K562 (cell line): ENCODE results near the gene RBM20. TPM values are rescaled to one million over a fixed set of nuclear protein-coding genes. Genes with fewer than 3 reads are reported as not detected.

Source experiments
- ATAC-seq: fragments of 200-7000 bp; cut with Tn5 transposase; 3 replicates; pipeline ENCODE4 v1.9.1; 2020; ENCODE audit warnings: moderate library complexity
- BruUV-seq: library from RNA; stranded (reverse); fragments of 400-500 nt; replicated peaks from 2 replicates; lab custom pipeline; 2021; lab: Mats Ljungman, UMichigan
- CTCF ChIA-PET: fragments of 300-600 bp; formaldehyde crosslinking; extraction: SDS; loops from one replicate; lab custom pipeline; 2021; ENCODE audit warnings: low intra/inter-chr PET ratio; lab: Yijun Ruan, JAX
- POLR2A ChIA-PET: fragments of 300-600, 350-650 bp; sonication (Branson Sonifier 250); formaldehyde crosslinking; extraction: SDS; loops from one replicate; lab custom pipeline; 2021; ENCODE audit warnings: antibody characterized with exemption, inconsistent platforms; lab: Yijun Ruan, JAX
- DNase-seq, 4 experiments: peaks; one replicate each; pipeline versions ENCODE4 v3.0.0 to v3.0.0-alpha.2; 2011 to 2018; ENCODE audit warnings: low spot score in 3 of 4, mixed read lengths in 3 of 4; ENCODE audit errors: extremely low read depth in 1 of 4
- FAIRE-seq: peaks from 2 replicates; lab custom pipeline; 2011; peaks lifted over from hg19 to GRCh38; lab: Jason Lieb, UNC
- H2AFZ ChIP-seq: 2 replicates; pipeline ENCODE4 v1.6.0; 2011; ENCODE audit warnings: low read depth, low read length, control low read depth, inconsistent platforms
- H3K27ac ChIP-seq: fragments of 200-600 bp; 3 replicates; pipeline ENCODE4 v1.8.0; 2011; ENCODE audit warnings: low read depth, mild to moderate bottlenecking, control low read depth, inconsistent platforms, low read length, moderate library complexity, mixed read lengths; ENCODE audit errors: extremely low read depth
- H3K27me3 ChIP-seq, 2 experiments: fragments of 300-600 bp in 1 of 2; 2 replicates in 1 of 2; 3 replicates in 1 of 2; pipeline versions ENCODE4 v1.6.0 to v1.8.0; 2011; ENCODE audit warnings: inconsistent platforms in 2 of 2, low read length in 2 of 2, mild to moderate bottlenecking in 1 of 2, mixed read lengths in 1 of 2, moderate library complexity in 1 of 2; ENCODE audit not compliant: control insufficient read depth in 2 of 2, insufficient read depth in 2 of 2
- H3K36me3 ChIP-seq: fragments of 300-600 bp; 3 replicates; pipeline ENCODE4 v1.8.0; 2011; ENCODE audit warnings: mild to moderate bottlenecking, low read length, inconsistent platforms; ENCODE audit not compliant: control insufficient read depth, insufficient read depth
- H3K4me1 ChIP-seq, 2 experiments: fragments of 200-600 bp in 1 of 2; replicated peaks in 1 of 2; 2 replicates in 1 of 2; 3 replicates in 1 of 2; pipeline versions ENCODE4 v1.5.1 to v1.8.0; 2011; ENCODE audit warnings: inconsistent platforms in 2 of 2, low read length in 2 of 2, mild to moderate bottlenecking in 1 of 2, mixed read lengths in 1 of 2, moderate library complexity in 1 of 2; ENCODE audit not compliant: control insufficient read depth in 2 of 2, insufficient read depth in 2 of 2
- H3K4me2 ChIP-seq: 2 replicates; pipeline ENCODE4 v1.6.1; 2011; ENCODE audit warnings: low read length, control low read depth, inconsistent platforms, mixed read lengths; ENCODE audit not compliant: insufficient read depth
- H3K4me3 ChIP-seq: fragments of 200-600 bp; sonication (generic), shearing (Covaris generic); 2 replicates; pipeline ENCODE4 v1.5.1; 2016; ENCODE audit warnings: control low read depth, inconsistent platforms
- H3K79me2 ChIP-seq: fragments of 200-600 bp; 3 replicates; pipeline ENCODE4 v1.8.0; 2011; ENCODE audit warnings: low read length, inconsistent platforms; ENCODE audit not compliant: control insufficient read depth, insufficient read depth
- H3K9ac ChIP-seq, 2 experiments: 2 replicates each; pipeline versions ENCODE4 v1.6.0 to v1.6.1; 2011; ENCODE audit warnings: low read depth in 2 of 2, low read length in 2 of 2, control low read depth in 1 of 2, inconsistent platforms in 1 of 2, mild to moderate bottlenecking in 1 of 2, mixed read lengths in 1 of 2; ENCODE audit not compliant: insufficient read depth in 1 of 2
- H3K9me1 ChIP-seq: one replicate; pipeline ENCODE4 v1.6.0; 2011; ENCODE audit warnings: inconsistent platforms, mild to moderate bottlenecking, low read length, moderate library complexity; ENCODE audit not compliant: control insufficient read depth, insufficient read depth
- H3K9me3 ChIP-seq: replicated peaks from 2 replicates; pipeline ENCODE4 v1.5.1; 2011; ENCODE audit warnings: low read depth, low read length, inconsistent platforms; ENCODE audit not compliant: control insufficient read depth, insufficient read depth
- H4K20me1 ChIP-seq: replicated peaks from 2 replicates; pipeline ENCODE4 v1.6.1; 2011; ENCODE audit warnings: low read length, inconsistent platforms, mixed read lengths; ENCODE audit not compliant: control insufficient read depth, insufficient read depth
- EGR1 ChIP-seq: fragments of 450-650 bp; conservative IDR thresholded peaks from 2 replicates; pipeline ENCODE4 v1.6.1; 2017; ENCODE audit warnings: mild to moderate bottlenecking
- EP300 ChIP-seq: IDR thresholded peaks from 2 replicates; pipeline ENCODE4 v1.6.1; 2012; ENCODE audit warnings: low read length, improper control_type of control experiment
- KHSRP ChIP-seq: fragments of 450-650 bp; IDR thresholded peaks from 2 replicates; pipeline ENCODE4 v1.6.1; 2017
- STAT5B ChIP-seq: fragments of 250-450 bp; sonication (Bioruptor Pico); IDR thresholded peaks from 2 replicates; pipeline ENCODE4 v1.8.0; 2021; ENCODE audit warnings: mild to moderate bottlenecking, inconsistent platforms
- TAF7 ChIP-seq: fragments of 450-650 bp; IDR thresholded peaks from 2 replicates; pipeline ENCODE4 v1.6.1; 2016; ENCODE audit warnings: missing genetic modification characterization, missing compliant biosample characterization
- ZKSCAN8 ChIP-seq: fragments of 200-800 bp; sonication (Bioruptor generic); IDR thresholded peaks from 2 replicates; pipeline ENCODE4 v1.6.1; 2016; ENCODE audit warnings: missing genetic modification characterization, missing compliant biosample characterization
- ZNF146 ChIP-seq: IDR thresholded peaks from one replicate; pipeline ENCODE4 v1.6.1; 2018; ENCODE audit warnings: missing compliant biosample characterization; ENCODE audit not compliant: unreplicated experiment
- WGBS: fragments of 100-300 bp; shearing (Covaris generic); methylation state at CpG from one replicate; pipeline ENCODE4 v1.1.6; 2016; ENCODE audit warnings: low coverage, mixed read lengths; ENCODE audit not compliant: insufficient coverage; ENCODE audit errors: missing lambda C conversion rate; 5-methylcytosine and 5-hydroxymethylcytosine counted together
- in situ Hi-C: fragments of 300-500 bp; cut with MboI; formaldehyde crosslinking; loops from 4 replicates; pipeline ENCODE4 v1.15.0; 2018; ENCODE audit warnings: inconsistent platforms, mixed read lengths
- intact Hi-C: fragments of 100-400 bp; cut with micrococcal nuclease; formaldehyde crosslinking; loops from 2 replicates; pipeline ENCODE4 v1.14.2; 2022
- polyA plus RNA-seq, 8 experiments: library from polyadenylated mRNA; depleted of rRNA in 4 of 8; stranded (reverse) in 5 of 8; unstranded in 3 of 8; fragments of >200 nt; fragmentation: Nextera tagmentation in 2 of 8; fragmentation: Illumina TruSeq in 1 of 8; extraction: Ambion mirVana in 2 of 8; extraction: Trizol in 1 of 8; gene quantifications; 2 replicates each; pipeline versions ENCODE4 v1.2.1 to v1.2.3, GENCODE V29; 2011 to 2014; ENCODE audit warnings: inconsistent platforms in 1 of 8, missing spikeins in 1 of 8
- total RNA-seq, 7 experiments: library from RNA; depleted of rRNA in 6 of 7; stranded (reverse); fragments of >200 nt in 6 of 7; fragmentation: Illumina TruSeq in 2 of 7; extraction: Trizol in 2 of 7; gene quantifications; 2 replicates each; pipeline versions ENCODE4 v1.2.1 to v1.2.3, GENCODE V29; 2011 to 2021; ENCODE audit warnings: low replicate concordance in 1 of 7

RBM20 gene
- total and polyA plus RNA-seq, 9 of the 15 experiments (the other 6 are each of a cell fraction or from before 2014, with no cell fraction given) = 0.63 to 5.7 (median 3.2) TPM

GRCh38 chr10:110759523-110759922 lies 115.4 kb downstream of the RBM20 start (continued):
- no peak for TF ChIP-seq EP300
- no peak for TF ChIP-seq TAF7 (tag)
- TF ChIP-seq STAT5B (CRISPR knock-in tag) = no peak
- no peak for TF ChIP-seq EGR1
- no peak for TF ChIP-seq KHSRP

GRCh38 chr10:110762109-110762848 lies 118.1 kb downstream of the RBM20 start:
- Histone ChIP-seq H3K9me3 (no peaks in the 10 kb centered on the region), H3K27ac (no peak overlapping the region), H4K20me1 (no peaks in the 10 kb centered on the region), H3K79me2 (peaks cover 8% of the 10 kb centered on the region; the same call in 1 of the 3 replicates), H3K4me3 (no peak overlapping the region), H3K9ac (no peak overlapping the region), H2AFZ (no peak overlapping the region), H3K9me1 (no peaks in the 10 kb centered on the region), H3K4me2 (no peak overlapping the region), H3K27me3 (no peaks in the 10 kb centered on the region), H3K4me1 (peaks cover 5 to 23% of the 10 kb centered on the region in 2 experiments; a peak in 3 of 5 replicates), H3K36me3 (no peaks in the 10 kb centered on the region)
- CTCF ChIA-PET = no interaction called here
- POLR2A ChIA-PET = no interaction called here
- peak; percentile 92 for TF ChIP-seq ZKSCAN8 (CRISPR knock-in tag)
- TF ChIP-seq ZNF146 = no peak
- WGBS = 87% methylated on average over 7 of the region's 8 CpGs
- no TSS peak for BruUV-seq
- DNase-seq (no peak), FAIRE-seq (no peak), ATAC-seq (no peak)
- intact Hi-C loops (no loop called here), in situ Hi-C loops (no loop called here)
